ENCODE data around the gene DDA1.

The DDA1 gene

GRCh38 chr19:17334414-17335409 is 25.3 kb downstream of the DDA1 start, which contains the start of gene ANO8:
TSS of gene ANO8 (minus strand) at chr19:17334855. CDS start at chr19:17334670, 185 bp downstream.
- no peaks in the 10 kb centered on the region for H3K36me3 ChIP-seq (ENCODE audit: low read length)
- no peaks in the 10 kb centered on the region for H3K27me3 ChIP-seq (ENCODE audit: low read length)
- H3K4me3 ChIP-seq (ENCODE audit: insufficient read depth, low read length, poor library complexity, severe bottlenecking), result peak within 1 kb of the TSS; percentile 73
- peak within 1 kb of the TSS; percentile 87 for H3K4me2 ChIP-seq (ENCODE audit: low read depth, low read length, poor library complexity, severe bottlenecking)
- H3K79me2 ChIP-seq (ENCODE audit: insufficient read depth, low read length), result peaks cover 14% of the 10 kb centered on the region; the same call in 1 of the 2 replicates
- H3K27ac ChIP-seq (ENCODE audit: low read depth, low read length), result 0 out of 2 replicates have a peak within 1 kb of the TSS, but pooled peaks have one; percentile 30
- no peaks in the 10 kb centered on the region for H3K9me2 ChIP-seq (replicated peaks; ENCODE audit: insufficient read depth, low read length)
- H2AFZ ChIP-seq (ENCODE audit: low read depth, low read length, severe bottlenecking), result peak within 1 kb of the TSS; percentile 86
- H4K20me1 ChIP-seq (ENCODE audit: low read depth, low read length), result no peaks in the 10 kb centered on the region
- H3K9ac ChIP-seq (ENCODE audit: low read length), result peak within 1 kb of the TSS; percentile 75
- H3K9me3 ChIP-seq (ENCODE audit: insufficient read depth, low read length), result no peaks in the 10 kb centered on the region
- no peak for TF ChIP-seq CTCF (IDR thresholded peaks at IDR 0.05; ENCODE audit: insufficient read depth, low read length, poor library complexity, severe bottlenecking)
- H3F3A ChIP-seq (ENCODE audit: insufficient read depth), result 0 out of 2 replicates have a peak, but pooled peaks cover 3% of the 10 kb centered on the region

- no peak for TF ChIP-seq EZH2phosphoT487 (conservative IDR thresholded peaks at IDR 0.05; ENCODE audit: low read length)
- no peak for TF ChIP-seq CTCF (IDR thresholded peaks at IDR 0.05; ENCODE audit: insufficient read depth, low read length, poor library complexity, severe bottlenecking)
- 0 out of 2 replicates have a peak overlapping the region, but pooled peaks have one; percentile 13 for H3K27ac ChIP-seq (ENCODE audit: low read depth, low read length)
- H3K9me3 ChIP-seq (ENCODE audit: insufficient read depth, low read length), result no peaks in the 10 kb centered on the region
- peak overlapping the region; percentile 73 for H3K4me3 ChIP-seq (ENCODE audit: insufficient read depth, low read length, poor library complexity, severe bottlenecking)
- H3K27me3 ChIP-seq (ENCODE audit: low read length), result no peaks in the 10 kb centered on the region
- 0 out of 2 replicates have a peak, but pooled peaks cover 3% of the 10 kb centered on the region for H3F3A ChIP-seq (ENCODE audit: insufficient read depth)
- peak overlapping the region; percentile 75 for H3K9ac ChIP-seq (ENCODE audit: low read length)
- H2AFZ ChIP-seq (ENCODE audit: low read depth, low read length, severe bottlenecking), result peak overlapping the region; percentile 86
- peaks cover 14% of the 10 kb centered on the region; the same call in 1 of the 2 replicates for H3K79me2 ChIP-seq (ENCODE audit: insufficient read depth, low read length)
- no peaks in the 10 kb centered on the region for H4K20me1 ChIP-seq (ENCODE audit: low read depth, low read length)
- peak overlapping the region; percentile 87 for H3K4me2 ChIP-seq (ENCODE audit: low read depth, low read length, poor library complexity, severe bottlenecking)
- H3K9me2 ChIP-seq (replicated peaks; ENCODE audit: insufficient read depth, low read length), result no peaks in the 10 kb centered on the region
- H3K36me3 ChIP-seq (ENCODE audit: low read length), result no peaks in the 10 kb centered on the region
These were observed 26.2 kb downstream of the DDA1 start for GRCh38 chr19:17335575-17335974.

GRCh38 chr19:17336872-17337674 is 27.7 kb downstream of the DDA1 start, which contains the start of gene GTPBP3:
TSS of gene GTPBP3 (plus strand) at chr19:17337553. CDS start at chr19:17337612, 59 bp downstream.
- Histone ChIP-seq H3K9me3 (ENCODE audit: insufficient read depth, low read length) (no peaks in the 10 kb centered on the region), H3K9me2 (replicated peaks; ENCODE audit: insufficient read depth, low read length) (no peaks in the 10 kb centered on the region), H2AFZ (ENCODE audit: low read depth, low read length, severe bottlenecking) (peak within 1 kb of the TSS; percentile 78), H3K27ac (ENCODE audit: low read depth, low read length) (peak within 1 kb of the TSS; percentile 66), H3K27me3 (ENCODE audit: low read length) (no peaks in the 10 kb centered on the region), H4K20me1 (ENCODE audit: low read depth, low read length) (no peaks in the 10 kb centered on the region), H3K4me3 (ENCODE audit: insufficient read depth, low read length, poor library complexity, severe bottlenecking) (peak within 1 kb of the TSS; percentile 75), H3K4me2 (ENCODE audit: low read depth, low read length, poor library complexity, severe bottlenecking) (peak within 1 kb of the TSS; percentile 82), H3K36me3 (ENCODE audit: low read length) (0 out of 2 replicates have a peak, but pooled peaks cover 4% of the 10 kb centered on the region), H3K79me2 (ENCODE audit: insufficient read depth, low read length) (peaks cover 14% of the 10 kb centered on the region; the same call in 1 of the 2 replicates), H3F3A (ENCODE audit: insufficient read depth) (no peaks in the 10 kb centered on the region), H3K9ac (ENCODE audit: low read length) (peak within 1 kb of the TSS; percentile 90)
- no peak for TF ChIP-seq EZH2phosphoT487 (conservative IDR thresholded peaks at IDR 0.05; ENCODE audit: low read length)
- no peak for TF ChIP-seq CTCF (IDR thresholded peaks at IDR 0.05; ENCODE audit: insufficient read depth, low read length, poor library complexity, severe bottlenecking)
